WERI-Rb-1 (cell line): ENCODE results near the gene ANGPTL1.

ENCODE experiments used
- DNase-seq: peaks from one replicate; pipeline ENCODE4 v3.0.0-alpha.2; 2020
- H3K27ac ChIP-seq: fragments of 250-450 bp; sonication (Bioruptor Pico); 2 replicates; pipeline ENCODE4 v1.5.1; 2020; ENCODE audit warnings: mild to moderate bottlenecking, moderate library complexity
- H3K27me3 ChIP-seq: fragments of 250-450 bp; sonication (Bioruptor Pico); 2 replicates; pipeline ENCODE4 v1.5.1; 2021; ENCODE audit warnings: mild to moderate bottlenecking, low read depth, moderate library complexity; ENCODE audit not compliant: insufficient read depth, severe bottlenecking
- H3K36me3 ChIP-seq: fragments of 250-450 bp; sonication (Bioruptor Pico); 2 replicates; pipeline ENCODE4 v1.5.1; 2020; ENCODE audit warnings: mild to moderate bottlenecking, moderate library complexity
- H3K4me3 ChIP-seq: 2 replicates; pipeline ENCODE4 v1.5.1; 2011; ENCODE audit warnings: low read depth, mild to moderate bottlenecking, control low read depth, low read length
- H3K9me3 ChIP-seq: fragments of 250-450 bp; sonication (Bioruptor Pico); 2 replicates; pipeline ENCODE4 v1.5.1; 2021; ENCODE audit warnings: mild to moderate bottlenecking, moderate library complexity; ENCODE audit not compliant: severe bottlenecking
- CTCF ChIP-seq: IDR thresholded peaks from 2 replicates; pipeline ENCODE4 v1.5.1; 2011; ENCODE audit warnings: low read depth, mild to moderate bottlenecking, control low read depth, inconsistent platforms, low read length

ANGPTL1 gene

GRCh38 chr1:178870944-178871343, at the start of gene ANGPTL1:
ANGPTL1 (minus strand) TSS chr1:178871077; CDS start chr1:178865776, 5,301 bp downstream.
- Histone ChIP-seq H3K4me3 (no peak within 1 kb of the TSS), H3K27ac (no peak within 1 kb of the TSS), H3K9me3 (no peaks in the 10 kb centered on the region), H3K36me3 (no peaks in the 10 kb centered on the region), H3K27me3 (no peaks in the 10 kb centered on the region)
- no peak for TF ChIP-seq CTCF
- DNase-seq: peak; percentile 13

GRCh38 chr1:178919581-178919980, 48.7 kb upstream of the ANGPTL1 start:
- H3K27me3 ChIP-seq: no peaks in the 10 kb centered on the region
- H3K4me3 ChIP-seq: no peak overlapping the region
- no peak overlapping the region for H3K27ac ChIP-seq
- no peak for DNase-seq
- H3K9me3 ChIP-seq: no peaks in the 10 kb centered on the region
- no peak for TF ChIP-seq CTCF
- peaks cover 11% of the 10 kb centered on the region for H3K36me3 ChIP-seq

- no peak for DNase-seq
- H3K27me3 ChIP-seq: no peaks in the 10 kb centered on the region
- H3K4me3 ChIP-seq: no peak overlapping the region
- no peak for TF ChIP-seq CTCF
- peaks cover 11% of the 10 kb centered on the region for H3K36me3 ChIP-seq
- no peaks in the 10 kb centered on the region for H3K9me3 ChIP-seq
- H3K27ac ChIP-seq: no peak overlapping the region
These were observed 48.1 kb upstream of the ANGPTL1 start for GRCh38 chr1:178918955-178919354.

GRCh38 chr1:178918308-178918707, 47.4 kb upstream of the ANGPTL1 start:
- Histone ChIP-seq H3K9me3 (no peaks in the 10 kb centered on the region), H3K4me3 (no peak overlapping the region), H3K27ac (no peak overlapping the region), H3K36me3 (peaks cover 11% of the 10 kb centered on the region), H3K27me3 (no peaks in the 10 kb centered on the region)
- TF ChIP-seq CTCF: no peak
- no peak for DNase-seq

GRCh38 chr1:178916448-178917174, 45.7 kb upstream of the ANGPTL1 start:
- DNase-seq: no peak
- H3K9me3 ChIP-seq: no peaks in the 10 kb centered on the region
- H3K36me3 ChIP-seq: peaks cover 11% of the 10 kb centered on the region
- no peaks in the 10 kb centered on the region for H3K27me3 ChIP-seq
- H3K4me3 ChIP-seq: no peak overlapping the region
- no peak overlapping the region for H3K27ac ChIP-seq
- no peak for TF ChIP-seq CTCF

GRCh38 chr1:178912597-178912996, 41.7 kb upstream of the ANGPTL1 start:
- Histone ChIP-seq H3K27me3 (no peaks in the 10 kb centered on the region), H3K4me3 (no peak overlapping the region), H3K9me3 (no peaks in the 10 kb centered on the region), H3K27ac (no peak overlapping the region), H3K36me3 (peaks cover 15% of the 10 kb centered on the region)
- no peak for DNase-seq
- no peak for TF ChIP-seq CTCF
